HEK293 (cell line): ENCODE measurements around the gene DLX5.
A peak's percentile ranks its signal among the peaks of the same experiment; 100 is the strongest.
"Not testable (repeated sequence)": the region's sequence is repeated elsewhere in the genome, so short reads cannot be mapped to it uniquely, and the experiment has no call there.

Experiments used
- CTCF ChIA-PET: fragments of 350-600 bp; formaldehyde crosslinking; extraction: SDS; loops from one replicate; lab custom pipeline; 2021; ENCODE audit warnings: antibody characterized with exemption; lab: Yijun Ruan, JAX
- POLR2A ChIA-PET: fragments of 300-600 bp; formaldehyde crosslinking; extraction: SDS; loops from one replicate; lab custom pipeline; 2020; ENCODE audit warnings: antibody characterized with exemption, inconsistent platforms; lab: Yijun Ruan, JAX
- H3K27ac ChIP-seq: fragments of 200-500 bp; sonication (Bioruptor generic); 2 replicates; pipeline ENCODE4 v1.5.1; 2014; ENCODE audit warnings: low read depth, low read length, control low read depth, inconsistent platforms; ENCODE audit errors: extremely low read depth
- H3K36me3 ChIP-seq, 2 experiments: fragments of 200-500 bp in 1 of 2; sonication (Bioruptor generic) in 1 of 2; 1 replicate in 1 of 2; 2 replicates in 1 of 2; pipeline ENCODE4 v1.5.1; 2014 to 2017; ENCODE audit warnings: inconsistent platforms in 2 of 2, low read length in 2 of 2; ENCODE audit not compliant: control insufficient read depth in 2 of 2, insufficient read depth in 1 of 2
- H3K4me1 ChIP-seq: fragments of 200-500 bp; sonication (Bioruptor generic); 2 replicates; pipeline ENCODE4 v1.5.1; 2014; ENCODE audit warnings: mild to moderate bottlenecking, low read length, inconsistent platforms; ENCODE audit not compliant: control insufficient read depth, insufficient read depth
- H3K4me3 ChIP-seq: 2 replicates; pipeline ENCODE4 v1.5.1; 2011; ENCODE audit warnings: low read depth, mild to moderate bottlenecking, control low read depth, low read length, moderate library complexity
- H3K9me3 ChIP-seq: fragments of 200-500 bp; sonication (Bioruptor generic); 2 replicates; pipeline ENCODE4 v1.5.1; 2014; ENCODE audit warnings: low read depth, low read length, inconsistent platforms; ENCODE audit not compliant: control insufficient read depth, insufficient read depth
- BCL11A ChIP-seq: fragments of 450-650 bp; formaldehyde crosslinking; IDR thresholded peaks from 2 replicates; pipeline ENCODE4 v1.5.1; 2016; ENCODE audit warnings: low read depth, missing biosample characterization, missing genetic modification characterization
- BCL11B ChIP-seq: fragments of 450-650 bp; formaldehyde crosslinking; IDR thresholded peaks from 2 replicates; pipeline ENCODE4 v1.5.1; 2016; ENCODE audit warnings: low read depth, missing biosample characterization, missing genetic modification characterization
- HOXA7 ChIP-seq: sonication (generic); formaldehyde crosslinking; IDR thresholded peaks from 2 replicates; pipeline ENCODE4 v1.8.1; 2022; ENCODE audit warnings: missing genetic modification reagents, borderline replicate concordance
- OSR2 ChIP-seq: fragments of 450-650 bp; formaldehyde crosslinking; IDR thresholded peaks from 2 replicates; pipeline ENCODE4 v1.5.1; 2016; ENCODE audit warnings: missing biosample characterization, missing genetic modification characterization
- PRDM1 ChIP-seq: fragments of 450-650 bp; formaldehyde crosslinking; IDR thresholded peaks from 2 replicates; pipeline ENCODE4; 2016; ENCODE audit warnings: missing biosample characterization, missing genetic modification characterization
- SP3 ChIP-seq: fragments of 450-650 bp; formaldehyde crosslinking; IDR thresholded peaks from 2 replicates; pipeline ENCODE4 v1.5.1; 2016; ENCODE audit warnings: missing biosample characterization, missing genetic modification characterization
- YY1 ChIP-seq: fragments of 450-650 bp; formaldehyde crosslinking; IDR thresholded peaks from 2 replicates; pipeline ENCODE4 v1.5.1; 2018; ENCODE audit warnings: missing biosample characterization, missing genetic modification characterization
- ZBTB21 ChIP-seq: fragments of 450-650 bp; formaldehyde crosslinking; IDR thresholded peaks from 2 replicates; pipeline ENCODE4 v1.5.1; 2017; ENCODE audit warnings: missing biosample characterization, missing genetic modification characterization
- ZNF155 ChIP-seq: fragments of 450-650 bp; formaldehyde crosslinking; IDR thresholded peaks from 2 replicates; pipeline ENCODE4 v1.5.1; 2016; ENCODE audit warnings: missing biosample characterization, missing genetic modification characterization
- ZNF2 ChIP-seq: fragments of 450-650 bp; formaldehyde crosslinking; IDR thresholded peaks from 2 replicates; pipeline ENCODE4 v1.5.1; 2016; ENCODE audit warnings: missing biosample characterization, missing genetic modification characterization
- ZNF423 ChIP-seq: fragments of 450-650 bp; formaldehyde crosslinking; IDR thresholded peaks from 2 replicates; pipeline ENCODE4 v1.5.1; 2016; ENCODE audit warnings: missing biosample characterization, missing genetic modification characterization
- ZNF433 ChIP-seq: fragments of 450-650 bp; formaldehyde crosslinking; IDR thresholded peaks from 2 replicates; pipeline ENCODE4 v1.5.1; 2016; ENCODE audit warnings: missing biosample characterization, missing genetic modification characterization, low read depth
- ZNF514 ChIP-seq: fragments of 450-650 bp; formaldehyde crosslinking; IDR thresholded peaks from 2 replicates; pipeline ENCODE4 v1.5.1; 2016; ENCODE audit warnings: missing biosample characterization, missing genetic modification characterization
- ZNF654 ChIP-seq: fragments of 450-650 bp; formaldehyde crosslinking; IDR thresholded peaks from 2 replicates; pipeline ENCODE4 v1.5.1; 2016; ENCODE audit warnings: low read depth, missing biosample characterization, missing genetic modification characterization
- ZNF660 ChIP-seq: fragments of 450-650 bp; IDR thresholded peaks from 2 replicates; pipeline ENCODE4 v1.5.1; 2018; ENCODE audit warnings: missing biosample characterization, mild to moderate bottlenecking, missing genetic modification characterization
- ZNF792 ChIP-seq: fragments of 450-650 bp; formaldehyde crosslinking; IDR thresholded peaks from 2 replicates; pipeline ENCODE4 v1.5.1; 2016; ENCODE audit warnings: missing biosample characterization, missing genetic modification characterization
- TF ChIP-seq, protein P1 (sequence below): fragments of 450-650 bp; IDR thresholded peaks from 2 replicates; pipeline ENCODE4 v1.5.1; 2018; ENCODE audit warnings: missing biosample characterization, missing genetic modification characterization
- TF ChIP-seq, protein P2 (sequence below): fragments of 450-650 bp; formaldehyde crosslinking; IDR thresholded peaks from 2 replicates; pipeline ENCODE4 v1.5.1; 2016; ENCODE audit warnings: missing biosample characterization, missing genetic modification characterization
- TF ChIP-seq, protein P3 (sequence below): fragments of 450-650 bp; formaldehyde crosslinking; IDR thresholded peaks from 2 replicates; pipeline ENCODE4 v1.5.1; 2017; ENCODE audit warnings: missing biosample characterization, missing genetic modification characterization
- TF ChIP-seq, protein P4 (sequence below): fragments of 450-650 bp; formaldehyde crosslinking; IDR thresholded peaks from 2 replicates; pipeline ENCODE4 v1.5.1; 2016; ENCODE audit warnings: missing biosample characterization, missing genetic modification characterization

Gene DLX5

DNA sequence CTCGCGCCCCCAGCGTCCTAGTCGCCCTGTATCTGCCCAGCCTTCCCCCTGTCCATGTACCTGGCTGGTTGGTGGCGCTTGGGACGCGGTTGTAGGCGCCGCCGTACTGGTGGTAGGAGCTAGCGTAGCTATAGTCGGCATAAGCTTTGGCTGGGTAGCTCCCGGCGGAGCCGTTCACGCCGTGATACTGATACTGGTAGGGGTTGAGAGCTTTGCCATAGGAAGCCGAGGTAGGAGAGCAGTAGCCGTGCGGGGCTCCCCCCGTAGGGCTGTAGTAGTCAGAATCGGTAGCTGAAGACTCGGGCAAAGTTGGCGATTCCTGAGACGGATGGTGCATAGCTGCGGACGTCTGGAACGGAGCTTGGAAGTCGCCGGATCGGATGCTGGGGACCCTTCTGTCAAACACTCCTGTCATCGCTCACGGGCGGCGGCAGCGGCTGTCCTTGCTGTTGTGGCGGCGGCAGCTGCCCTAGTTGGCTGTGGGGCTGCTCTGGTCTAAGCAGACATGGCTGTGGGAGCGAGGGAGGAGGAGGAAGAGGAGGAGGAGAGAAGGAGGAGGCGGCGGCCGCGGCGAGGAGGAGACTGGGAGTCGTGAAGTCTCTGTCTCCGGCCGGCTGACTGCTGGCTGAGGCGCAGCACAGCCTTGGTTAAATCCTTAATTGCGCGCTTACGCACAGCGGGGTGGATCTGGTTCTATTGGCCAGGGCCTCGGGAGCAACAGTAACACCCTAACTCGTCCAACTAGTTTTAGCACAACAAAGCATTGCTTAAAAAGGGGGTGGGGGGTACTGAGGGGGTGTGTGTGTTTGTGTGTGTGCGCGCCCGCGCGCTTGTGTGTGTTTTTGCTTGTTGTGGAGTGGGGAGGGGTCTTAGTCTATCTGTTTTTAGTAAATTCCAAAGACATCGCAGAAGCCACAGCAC is at the start of gene DLX5 (continued):
- TF ChIP-seq, protein P1, sequence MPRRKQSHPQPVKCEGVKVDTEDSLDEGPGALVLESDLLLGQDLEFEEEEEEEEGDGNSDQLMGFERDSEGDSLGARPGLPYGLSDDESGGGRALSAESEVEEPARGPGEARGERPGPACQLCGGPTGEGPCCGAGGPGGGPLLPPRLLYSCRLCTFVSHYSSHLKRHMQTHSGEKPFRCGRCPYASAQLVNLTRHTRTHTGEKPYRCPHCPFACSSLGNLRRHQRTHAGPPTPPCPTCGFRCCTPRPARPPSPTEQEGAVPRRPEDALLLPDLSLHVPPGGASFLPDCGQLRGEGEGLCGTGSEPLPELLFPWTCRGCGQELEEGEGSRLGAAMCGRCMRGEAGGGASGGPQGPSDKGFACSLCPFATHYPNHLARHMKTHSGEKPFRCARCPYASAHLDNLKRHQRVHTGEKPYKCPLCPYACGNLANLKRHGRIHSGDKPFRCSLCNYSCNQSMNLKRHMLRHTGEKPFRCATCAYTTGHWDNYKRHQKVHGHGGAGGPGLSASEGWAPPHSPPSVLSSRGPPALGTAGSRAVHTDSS (tag by site-specific recombination) = peak; percentile 88
- TF ChIP-seq ZNF155 (tag by site-specific recombination) = no peak
- TF ChIP-seq ZBTB21 (tag by site-specific recombination) = 0 out of 2 replicates have a peak, but pooled peaks have one; percentile 6
- TF ChIP-seq SP3 (tag by site-specific recombination) = peak; percentile 21; the same call in 1 of the 2 replicates
- no peak for TF ChIP-seq BCL11B (tag by site-specific recombination)
- no peak for TF ChIP-seq YY1 (tag by site-specific recombination)
- TF ChIP-seq, protein P2, sequence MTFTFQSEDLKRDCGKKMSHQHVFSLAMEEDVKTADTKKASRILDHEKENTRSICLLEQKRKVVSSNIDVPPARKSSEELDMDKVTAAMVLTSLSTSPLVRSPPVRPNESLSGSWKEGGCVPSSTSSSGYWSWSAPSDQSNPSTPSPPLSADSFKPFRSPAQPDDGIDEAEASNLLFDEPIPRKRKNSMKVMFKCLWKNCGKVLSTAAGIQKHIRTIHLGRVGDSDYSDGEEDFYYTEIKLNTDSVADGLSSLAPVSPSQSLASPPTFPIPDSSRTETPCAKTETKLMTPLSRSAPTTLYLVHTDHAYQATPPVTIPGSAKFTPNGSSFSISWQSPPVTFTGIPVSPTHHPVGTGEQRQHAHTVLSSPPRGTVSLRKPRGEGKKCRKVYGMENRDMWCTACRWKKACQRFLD = no peak
- no peak for TF ChIP-seq ZNF514

DNA sequence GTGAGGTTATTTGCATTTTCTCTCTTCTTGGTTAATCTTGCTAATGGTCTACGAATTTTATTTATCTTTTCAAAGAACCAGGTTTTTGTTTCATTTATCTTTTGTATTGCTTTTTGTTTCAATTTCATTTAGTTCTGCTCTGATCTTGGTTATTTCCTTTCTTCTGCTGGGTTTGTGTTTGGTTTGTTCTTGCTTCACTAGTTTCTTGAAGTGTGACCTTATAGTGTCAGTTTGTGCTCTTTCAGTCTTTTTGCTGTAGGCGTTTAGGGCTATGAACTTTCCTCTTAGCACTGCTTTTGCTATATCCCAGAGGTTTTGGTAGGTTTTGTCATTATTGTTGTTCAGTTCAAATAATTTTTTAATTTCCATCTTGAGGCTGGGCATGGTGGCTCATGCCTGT is 47.4 kb upstream of the DLX5 start:
- H3K36me3 ChIP-seq, H3K27ac ChIP-seq, H3K4me1 ChIP-seq, POLR2A ChIA-PET, H3K4me3 ChIP-seq, H3K9me3 ChIP-seq, CTCF ChIA-PET: not testable (repeated sequence)

DNA sequence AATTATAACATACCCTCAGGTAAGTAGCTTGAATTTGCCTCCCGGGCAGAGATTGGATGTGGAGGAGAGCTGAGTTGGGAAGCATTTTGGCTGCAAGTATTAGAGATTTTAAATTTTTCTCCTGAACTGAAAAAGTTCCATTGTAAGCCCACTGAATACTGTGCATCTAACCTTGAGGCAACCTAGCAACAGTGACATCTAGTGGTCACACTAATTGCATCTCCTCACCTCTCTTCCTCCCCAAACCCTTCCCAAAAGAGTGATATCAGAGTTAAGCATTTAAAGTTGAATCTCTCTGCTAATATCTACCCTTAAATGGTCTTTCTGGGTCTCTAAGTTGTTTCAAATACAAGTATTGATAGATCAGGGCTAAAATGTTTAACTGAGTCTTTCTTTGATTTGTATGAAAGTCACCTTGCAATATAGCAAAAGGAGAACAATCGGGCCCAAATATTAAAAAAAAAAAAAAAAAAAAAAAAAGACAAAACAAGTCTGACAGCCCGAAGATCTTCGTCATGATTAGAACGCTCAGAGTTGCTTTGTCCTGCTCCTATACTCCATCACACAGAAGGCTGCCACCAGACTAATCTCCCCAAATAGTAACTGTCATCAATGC is 40.4 kb upstream of the DLX5 start:
- Histone ChIP-seq H3K27ac (no peak overlapping the region), H3K4me1 (no peaks in the 10 kb centered on the region), H3K36me3 (no peaks in the 10 kb centered on the region), H3K4me3 (no peak overlapping the region), H3K9me3 (no peaks in the 10 kb centered on the region)
- TF ChIP-seq ZNF433 (no peak), ZNF660 (tag by site-specific recombination) (0 out of 2 replicates have a peak, but pooled peaks have one; percentile 34), ZNF423 (tag by site-specific recombination) (no peak), HOXA7 (CRISPR knock-in tag) (no peak), ZNF792 (0 out of 2 replicates have a peak, but pooled peaks have one; percentile 56), ZNF2 (tag by site-specific recombination) (peak; percentile 77), BCL11A (tag by site-specific recombination) (no peak), ZNF654 (tag by site-specific recombination) (peak; percentile 68), PRDM1 (tag by site-specific recombination) (no peak), OSR2 (tag by site-specific recombination) (no peak)
- TF ChIP-seq, protein P3, sequence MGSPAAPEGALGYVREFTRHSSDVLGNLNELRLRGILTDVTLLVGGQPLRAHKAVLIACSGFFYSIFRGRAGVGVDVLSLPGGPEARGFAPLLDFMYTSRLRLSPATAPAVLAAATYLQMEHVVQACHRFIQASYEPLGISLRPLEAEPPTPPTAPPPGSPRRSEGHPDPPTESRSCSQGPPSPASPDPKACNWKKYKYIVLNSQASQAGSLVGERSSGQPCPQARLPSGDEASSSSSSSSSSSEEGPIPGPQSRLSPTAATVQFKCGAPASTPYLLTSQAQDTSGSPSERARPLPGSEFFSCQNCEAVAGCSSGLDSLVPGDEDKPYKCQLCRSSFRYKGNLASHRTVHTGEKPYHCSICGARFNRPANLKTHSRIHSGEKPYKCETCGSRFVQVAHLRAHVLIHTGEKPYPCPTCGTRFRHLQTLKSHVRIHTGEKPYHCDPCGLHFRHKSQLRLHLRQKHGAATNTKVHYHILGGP = no peak
- TF ChIP-seq, protein P4, sequence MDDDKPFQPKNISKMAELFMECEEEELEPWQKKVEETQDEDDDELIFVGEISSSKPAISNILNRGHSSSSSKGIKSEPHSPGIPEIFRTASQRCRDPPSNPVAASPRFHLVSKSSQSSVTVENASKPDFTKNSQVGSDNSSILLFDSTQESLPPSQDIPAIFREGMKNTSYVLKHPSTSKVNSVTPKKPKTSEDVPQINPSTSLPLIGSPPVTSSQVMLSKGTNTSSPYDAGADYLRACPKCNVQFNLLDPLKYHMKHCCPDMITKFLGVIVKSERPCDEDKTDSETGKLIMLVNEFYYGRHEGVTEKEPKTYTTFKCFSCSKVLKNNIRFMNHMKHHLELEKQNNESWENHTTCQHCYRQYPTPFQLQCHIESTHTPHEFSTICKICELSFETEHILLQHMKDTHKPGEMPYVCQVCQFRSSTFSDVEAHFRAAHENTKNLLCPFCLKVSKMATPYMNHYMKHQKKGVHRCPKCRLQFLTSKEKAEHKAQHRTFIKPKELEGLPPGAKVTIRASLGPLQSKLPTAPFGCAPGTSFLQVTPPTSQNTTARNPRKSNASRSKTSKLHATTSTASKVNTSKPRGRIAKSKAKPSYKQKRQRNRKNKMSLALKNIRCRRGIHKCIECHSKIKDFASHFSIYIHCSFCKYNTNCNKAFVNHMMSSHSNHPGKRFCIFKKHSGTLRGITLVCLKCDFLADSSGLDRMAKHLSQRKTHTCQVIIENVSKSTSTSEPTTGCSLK (tag by site-specific recombination) = no peak
- ChIA-PET CTCF (interaction anchor here (0.6 to 2.0 kb wide), 20 partner anchors 9 to 1351 kb away, joined by 3 to 14 read pairs (median 4); partner anchors contain the start of gene SDHAF3), POLR2A (no interaction called here)
